ENCODE results near the gene HS6ST1.

- TF ChIP-seq CTCF (IDR thresholded peaks at IDR 0.05) = no peak
- TF ChIP-seq POLR2A (IDR thresholded peaks at IDR 0.05) = no peak
Observed at GRCh38 chr2:128260239-128261138, 58.2 kb downstream of the HS6ST1 start.
